Measurements from ENCODE around the gene PLXNA4.
"Not testable (repeated sequence)": the region's sequence is repeated elsewhere in the genome, so short reads cannot be mapped to it uniquely, and the experiment has no call there.

Gene PLXNA4

GRCh38 chr7:132406039-132406438 lies 170.2 kb downstream of the PLXNA4 start:
- DNase-seq = no peak

GRCh38 chr7:132404261-132404660 lies 172.0 kb downstream of the PLXNA4 start:
- no peak for DNase-seq

- DNase-seq = no peak
Observed at GRCh38 chr7:132403465-132404110, 172.7 kb downstream of the PLXNA4 start.

- no peak for DNase-seq
Observed at GRCh38 chr7:132402751-132403245, 173.5 kb downstream of the PLXNA4 start.

DNA sequence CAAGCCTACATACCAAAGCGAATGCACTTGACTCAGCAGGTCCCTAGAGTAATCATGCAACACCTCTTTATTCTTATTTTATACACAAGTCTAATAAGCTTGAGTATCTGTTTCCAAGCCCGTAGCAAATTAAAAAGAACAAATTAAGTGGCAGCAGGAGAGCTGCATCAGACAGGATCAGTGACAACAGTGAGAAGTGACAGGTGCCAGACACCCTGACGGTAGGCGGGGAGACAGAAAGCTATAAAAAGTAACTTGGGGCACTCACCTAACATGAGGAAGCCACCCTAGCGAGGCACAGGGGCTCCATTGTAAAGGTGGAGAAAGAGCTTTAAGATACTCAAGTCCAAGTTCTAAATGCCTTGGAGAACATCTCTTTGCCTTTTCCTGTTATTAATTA lies 174.2 kb downstream of the PLXNA4 start:
- no peak for DNase-seq

GRCh38 chr7:132400561-132401142 lies 175.6 kb downstream of the PLXNA4 start:
- DNase-seq = no peak

DNA sequence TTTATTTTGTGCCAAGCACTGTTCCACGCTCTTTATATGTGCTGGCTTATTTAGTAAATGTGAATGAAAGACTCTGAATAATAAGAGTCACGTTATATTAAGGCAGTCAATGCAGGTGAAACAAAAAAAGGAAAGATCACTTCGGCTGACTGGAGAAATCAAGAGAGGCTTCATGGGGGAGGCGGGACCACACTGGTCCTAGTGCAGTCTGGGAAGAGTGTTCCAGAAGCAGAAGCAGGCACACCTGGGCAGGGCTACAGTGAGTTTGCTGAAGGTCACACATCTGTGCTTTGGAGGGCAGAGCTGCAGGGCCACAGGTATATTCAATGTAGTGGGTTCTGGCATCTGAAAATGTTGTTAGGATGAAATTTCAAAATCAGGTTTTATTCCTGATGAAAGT lies 176.9 kb downstream of the PLXNA4 start:
- no peak for DNase-seq

- no peak for DNase-seq
Observed at GRCh38 chr7:132398253-132398925, 177.9 kb downstream of the PLXNA4 start.

DNA sequence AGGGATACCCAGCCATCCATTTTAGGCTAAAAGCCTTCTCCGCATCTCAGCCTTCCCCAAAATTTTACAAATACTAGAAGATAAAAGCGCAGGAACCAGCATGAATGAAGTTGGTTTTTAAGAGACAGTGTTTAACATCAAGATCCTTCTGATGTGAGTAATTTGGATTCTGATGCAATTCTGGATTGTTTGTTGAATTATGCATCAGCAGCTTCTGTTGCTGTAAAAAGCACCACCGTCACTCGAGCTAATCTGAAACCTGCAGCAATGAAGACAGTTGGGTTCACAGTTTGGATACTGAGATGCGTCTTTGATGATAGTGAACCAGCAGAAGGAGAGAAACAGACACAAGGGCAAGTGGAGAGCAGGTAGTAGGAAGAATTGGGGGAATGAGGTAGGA lies 179.2 kb downstream of the PLXNA4 start:
- DNase-seq = no peak

DNA sequence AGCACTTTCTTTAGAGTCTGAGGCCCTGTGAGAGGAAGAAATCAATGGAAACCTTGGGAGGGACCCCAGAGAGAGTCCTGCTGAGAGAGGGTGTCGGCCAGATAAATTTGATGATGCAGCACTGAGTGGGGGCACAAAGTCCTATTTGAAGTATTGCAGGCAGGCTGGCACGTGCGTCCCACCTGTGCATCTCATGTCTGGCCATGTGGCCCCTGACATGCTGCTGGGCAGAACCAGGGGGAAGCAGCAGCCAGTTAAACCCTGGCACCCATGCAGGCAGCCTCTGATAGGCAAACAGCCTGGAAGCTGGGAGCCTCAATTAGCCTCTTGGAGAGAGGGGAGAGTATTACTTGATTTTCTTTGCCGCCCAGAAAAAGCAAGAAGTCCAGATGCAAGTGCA lies 180.9 kb downstream of the PLXNA4 start:
- no peak for DNase-seq

- no peak for DNase-seq
Observed at GRCh38 chr7:132394283-132395198, 181.7 kb downstream of the PLXNA4 start.

- no peak for DNase-seq
Observed at GRCh38 chr7:132393789-132394261, 182.4 kb downstream of the PLXNA4 start.

DNA sequence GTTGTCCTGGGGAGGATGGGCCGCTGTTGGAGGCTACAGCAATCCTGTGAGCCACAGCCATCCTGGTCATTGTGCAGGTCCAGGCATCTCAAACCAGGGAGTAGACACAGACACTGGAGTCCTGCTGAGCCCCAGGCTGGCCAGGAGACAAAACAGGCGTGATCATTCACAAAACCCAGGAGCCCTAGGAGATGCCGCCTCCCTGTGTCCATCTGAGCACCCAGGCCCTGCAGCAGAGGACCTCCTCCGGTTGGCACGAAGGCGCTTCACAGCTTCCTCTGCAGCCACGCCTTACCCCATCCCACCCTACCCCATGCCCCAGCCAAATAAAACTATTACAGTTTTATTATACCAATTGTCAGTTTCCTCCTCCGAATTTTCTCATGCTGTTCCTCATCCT lies 183.6 kb downstream of the PLXNA4 start:
- no peak for DNase-seq

GRCh38 chr7:132390705-132391104 lies 185.6 kb downstream of the PLXNA4 start:
- no peak for DNase-seq

GRCh38 chr7:132390049-132390448 lies 186.2 kb downstream of the PLXNA4 start:
- DNase-seq = not testable (repeated sequence)

DNA sequence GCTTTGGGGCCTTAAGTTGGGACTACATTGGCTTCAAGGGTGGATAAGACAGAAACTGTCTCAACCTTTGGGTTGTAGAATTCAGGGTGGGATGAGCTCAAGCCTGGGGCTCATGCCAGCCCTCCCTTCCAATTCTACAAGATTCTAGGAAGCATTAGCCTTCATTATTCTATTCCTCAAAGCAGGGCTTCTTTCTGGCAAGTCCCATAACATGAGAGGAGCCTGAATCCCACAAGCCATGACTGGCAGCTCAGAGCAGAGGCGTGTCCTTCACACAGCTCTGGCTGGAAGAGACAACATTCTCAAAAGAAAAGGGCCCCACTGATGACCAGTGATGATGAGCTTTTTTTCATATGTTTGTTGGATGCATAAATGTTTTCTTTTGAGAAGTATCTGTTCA lies 187.6 kb downstream of the PLXNA4 start:
- no peak for DNase-seq

GRCh38 chr7:132387596-132387995 lies 188.7 kb downstream of the PLXNA4 start:
- peak; percentile 14 for DNase-seq

- DNase-seq = peak; percentile 34
Observed at GRCh38 chr7:132386201-132386681, 190.0 kb downstream of the PLXNA4 start.

DNA sequence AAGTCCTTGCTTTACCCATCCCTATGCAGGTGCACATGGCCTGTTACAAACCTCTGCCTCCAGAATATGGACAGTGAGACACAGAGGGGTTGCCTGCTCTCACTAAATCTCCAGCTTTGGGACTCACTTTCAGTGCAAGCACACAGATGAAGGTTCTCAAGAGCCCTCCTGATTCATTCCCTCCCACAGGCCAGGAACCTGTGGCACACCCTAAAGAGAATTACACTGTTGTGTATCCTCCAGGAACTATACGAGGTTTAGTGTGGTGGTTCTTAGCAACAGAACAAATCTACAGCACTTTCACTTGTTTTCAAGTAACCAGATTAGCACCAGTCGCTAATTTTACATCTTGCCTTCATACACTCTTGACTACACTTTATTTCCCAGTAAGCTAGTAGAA lies 192.3 kb downstream of the PLXNA4 start:
- DNase-seq = no peak

GRCh38 chr7:132381742-132382472 lies 194.4 kb downstream of the PLXNA4 start:
- peak; percentile 35 for DNase-seq

- DNase-seq = no peak
Observed at GRCh38 chr7:132380059-132380458, 196.2 kb downstream of the PLXNA4 start.

DNA sequence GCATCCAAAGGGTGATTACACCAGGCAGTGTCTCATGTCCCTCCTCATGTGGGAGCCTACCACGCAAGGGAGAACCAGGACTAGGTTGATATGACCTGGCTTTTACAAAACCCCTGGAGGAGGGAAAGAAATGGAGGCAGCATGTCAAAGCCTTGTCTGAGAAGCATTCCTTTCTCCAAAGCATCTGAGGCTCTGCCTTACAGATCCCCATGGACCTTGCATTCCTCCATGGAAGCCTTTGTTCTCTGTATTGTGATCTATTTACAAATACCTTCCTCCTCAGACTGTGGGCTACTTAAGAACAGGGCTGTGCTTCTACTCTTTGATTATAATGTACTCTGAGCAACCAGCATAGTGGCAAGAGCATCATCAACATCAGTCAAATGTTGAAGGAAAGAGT lies 197.0 kb downstream of the PLXNA4 start:
- no peak for DNase-seq
